GM19099 (cell line): ENCODE results near the gene PAX2.

Experiments used
- POLR2A ChIP-seq: IDR thresholded peaks from 3 replicates; pipeline ENCODE4 v1.6.1; 2011; ENCODE audit warnings: low read depth; ENCODE audit not compliant: insufficient read length; ENCODE audit errors: extremely low read depth

The PAX2 gene

DNA sequence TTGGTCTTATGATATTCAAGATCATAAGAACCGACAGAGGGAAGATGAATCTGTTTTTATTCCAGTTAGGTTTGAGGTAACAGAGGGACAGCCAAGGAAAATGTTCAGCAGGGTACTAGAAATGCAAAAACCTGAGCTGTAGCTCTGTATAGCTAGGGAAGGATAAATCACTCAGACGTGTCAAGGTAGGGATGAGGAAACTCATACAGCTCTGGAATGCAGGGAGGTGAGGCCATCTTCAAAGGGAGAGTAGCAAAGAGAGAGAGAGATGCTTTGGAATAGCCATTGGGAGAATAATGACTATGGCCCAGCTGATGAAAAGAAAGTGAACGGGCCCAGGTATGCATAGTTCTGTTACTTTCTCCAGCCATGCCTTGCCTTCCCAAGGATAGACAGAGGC lies 77.8 kb downstream of the PAX2 start:
- TF ChIP-seq POLR2A = no peak

DNA sequence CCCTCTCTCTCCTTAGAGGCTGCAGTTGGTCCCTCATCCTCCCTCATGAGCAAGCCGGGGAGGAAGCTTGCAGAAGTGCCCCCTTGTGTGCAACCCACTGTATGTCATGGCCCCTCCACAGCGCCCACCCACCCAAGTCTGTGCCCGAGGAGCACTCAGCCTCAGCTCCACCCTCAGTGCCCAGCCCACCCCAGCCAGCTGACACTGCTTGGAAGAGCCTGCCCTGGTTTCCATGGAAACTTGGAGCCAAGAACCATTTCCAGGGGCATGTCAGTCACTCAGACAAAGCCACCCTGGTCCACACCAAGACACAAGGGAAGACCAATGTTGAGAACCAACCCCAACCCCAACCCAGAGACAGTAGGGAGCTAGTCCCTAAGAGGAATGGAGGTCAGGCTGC lies 79.5 kb downstream of the PAX2 start:
- no peak for TF ChIP-seq POLR2A

DNA sequence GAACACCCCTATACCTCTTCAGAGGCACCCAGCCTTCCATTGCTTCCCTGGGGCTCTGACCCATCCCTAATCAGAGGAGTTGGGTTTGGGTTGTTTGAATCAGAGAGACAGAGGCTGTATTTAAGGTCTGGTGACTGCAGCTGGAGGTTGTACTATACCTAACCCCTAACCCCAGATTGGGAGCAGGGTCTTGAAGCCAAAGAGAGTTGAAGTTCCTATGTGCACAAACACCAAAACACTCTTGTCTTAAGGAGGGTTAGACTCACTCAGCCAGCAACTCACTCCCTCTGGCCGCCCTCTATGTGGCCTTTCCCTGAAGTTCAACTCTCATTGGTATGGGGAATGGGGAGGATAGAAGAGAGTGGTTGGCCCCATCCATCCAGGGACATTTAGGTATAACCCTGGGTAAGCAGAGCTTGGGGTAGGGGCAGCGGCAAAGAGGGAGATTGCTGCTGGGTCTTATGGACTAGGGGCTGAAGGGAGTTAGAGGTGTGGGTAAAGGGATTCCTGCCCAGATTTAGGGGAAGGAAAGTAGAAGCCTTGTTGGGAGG lies 80.0 kb downstream of the PAX2 start:
- TF ChIP-seq POLR2A = no peak

DNA sequence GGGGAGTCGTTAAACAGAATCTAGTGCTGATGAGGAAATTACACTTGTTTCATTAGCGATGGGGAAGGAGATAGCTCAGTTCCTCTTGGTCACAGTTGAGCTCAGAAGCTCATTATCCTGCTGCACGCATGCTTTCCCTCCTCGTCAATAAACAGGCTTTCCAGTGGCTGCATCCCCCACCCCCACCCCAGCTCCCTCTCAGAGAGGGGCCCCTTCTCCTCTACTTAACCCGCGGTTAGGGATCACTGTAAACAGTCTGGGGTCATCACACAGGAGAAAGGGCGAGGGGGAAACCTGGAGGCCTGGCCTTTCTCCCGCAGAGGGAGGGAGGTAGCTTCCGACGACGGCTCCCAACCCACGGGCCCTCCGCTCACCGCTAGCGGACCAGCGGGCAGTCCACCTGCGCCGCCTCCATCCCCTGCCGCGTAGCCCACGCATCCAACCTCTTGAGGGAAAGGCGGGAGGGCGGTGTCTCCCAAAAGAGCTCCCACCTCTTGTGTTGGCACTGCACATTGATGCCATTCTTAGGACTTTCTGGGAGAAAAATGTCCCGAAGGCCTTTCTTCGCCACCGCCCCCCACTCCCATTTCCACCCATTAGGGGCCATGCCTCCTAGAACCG lies 80.8 kb downstream of the PAX2 start:
- TF ChIP-seq POLR2A = no peak

DNA sequence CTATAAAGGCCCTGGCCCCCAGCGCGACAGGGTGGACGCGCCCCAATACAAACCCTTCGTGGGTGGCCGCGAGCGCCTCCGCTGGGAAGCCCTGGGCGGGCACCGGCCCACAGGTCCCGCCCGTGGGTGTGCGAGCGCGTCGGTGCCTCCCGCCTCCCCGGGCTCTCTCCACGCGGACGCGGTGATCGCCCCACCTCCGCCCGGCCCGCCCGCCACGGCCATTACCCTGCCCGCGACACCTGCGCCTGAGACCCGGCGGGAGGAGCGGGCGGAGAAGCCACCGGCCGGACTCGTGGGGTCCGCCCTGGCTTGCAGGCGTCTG lies 81.2 kb downstream of the PAX2 start:
- TF ChIP-seq POLR2A = no peak

DNA sequence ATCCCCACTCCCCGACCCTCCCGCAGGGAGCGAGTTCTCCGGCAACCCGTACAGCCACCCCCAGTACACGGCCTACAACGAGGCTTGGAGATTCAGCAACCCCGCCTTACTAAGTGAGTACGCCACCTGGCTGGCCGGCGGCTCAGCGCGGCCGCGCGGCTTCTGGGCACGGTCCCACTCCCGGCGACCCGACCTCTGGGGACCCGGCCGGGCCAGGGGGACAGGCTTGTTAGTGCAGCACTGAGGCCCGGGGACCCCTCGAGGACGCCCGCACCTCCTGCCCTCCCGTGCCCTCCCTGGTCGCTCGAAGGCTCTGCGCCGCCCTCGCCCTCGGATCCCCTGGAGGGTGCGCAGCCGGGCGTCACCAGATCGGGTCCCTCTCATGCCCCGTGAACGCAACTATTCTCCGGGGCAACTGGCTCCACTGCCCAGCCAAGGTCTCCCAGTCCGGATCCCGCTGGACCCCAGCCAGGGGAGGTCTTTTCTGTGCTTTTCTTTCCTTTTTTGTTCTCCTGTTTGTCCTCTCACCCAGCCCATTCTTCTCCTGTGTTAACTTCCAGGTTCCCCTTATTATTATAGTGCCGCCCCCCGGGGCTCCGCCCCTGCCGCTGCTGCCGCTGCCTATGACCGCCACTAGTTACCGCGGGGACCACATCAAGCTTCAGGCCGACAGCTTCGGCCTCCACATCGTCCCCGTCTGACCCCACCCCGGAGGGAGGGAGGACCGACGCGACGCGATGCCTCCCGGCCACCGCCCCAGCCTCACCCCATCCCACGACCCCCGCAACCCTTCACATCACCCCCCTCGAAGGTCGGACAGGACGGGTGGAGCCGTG lies 81.8 kb downstream of the PAX2 start:
- TF ChIP-seq POLR2A = no peak

DNA sequence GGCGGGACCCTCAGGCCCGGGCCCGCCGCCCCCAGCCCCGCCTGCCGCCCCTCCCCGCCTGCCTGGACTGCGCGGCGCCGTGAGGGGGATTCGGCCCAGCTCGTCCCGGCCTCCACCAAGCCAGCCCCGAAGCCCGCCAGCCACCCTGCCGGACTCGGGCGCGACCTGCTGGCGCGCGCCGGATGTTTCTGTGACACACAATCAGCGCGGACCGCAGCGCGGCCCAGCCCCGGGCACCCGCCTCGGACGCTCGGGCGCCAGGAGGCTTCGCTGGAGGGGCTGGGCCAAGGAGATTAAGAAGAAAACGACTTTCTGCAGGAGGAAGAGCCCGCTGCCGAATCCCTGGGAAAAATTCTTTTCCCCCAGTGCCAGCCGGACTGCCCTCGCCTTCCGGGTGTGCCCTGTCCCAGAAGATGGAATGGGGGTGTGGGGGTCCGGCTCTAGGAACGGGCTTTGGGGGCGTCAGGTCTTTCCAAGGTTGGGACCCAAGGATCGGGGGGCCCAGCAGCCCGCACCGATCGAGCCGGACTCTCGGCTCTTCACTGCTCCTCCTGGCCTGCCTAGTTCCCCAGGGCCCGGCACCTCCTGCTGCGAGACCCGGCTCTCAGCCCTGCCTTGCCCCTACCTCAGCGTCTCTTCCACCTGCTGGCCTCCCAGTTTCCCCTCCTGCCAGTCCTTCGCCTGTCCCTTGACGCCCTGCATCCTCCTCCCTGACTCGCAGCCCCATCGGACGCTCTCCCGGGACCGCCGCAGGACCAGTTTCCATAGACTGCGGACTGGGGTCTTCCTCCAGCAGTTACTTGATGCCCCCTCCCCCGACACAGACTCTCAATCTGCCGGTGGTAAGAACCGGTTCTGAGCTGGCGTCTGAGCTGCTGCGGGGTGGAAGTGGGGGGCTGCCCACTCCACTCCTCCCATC lies 82.7 kb downstream of the PAX2 start:
- TF ChIP-seq POLR2A = no peak

DNA sequence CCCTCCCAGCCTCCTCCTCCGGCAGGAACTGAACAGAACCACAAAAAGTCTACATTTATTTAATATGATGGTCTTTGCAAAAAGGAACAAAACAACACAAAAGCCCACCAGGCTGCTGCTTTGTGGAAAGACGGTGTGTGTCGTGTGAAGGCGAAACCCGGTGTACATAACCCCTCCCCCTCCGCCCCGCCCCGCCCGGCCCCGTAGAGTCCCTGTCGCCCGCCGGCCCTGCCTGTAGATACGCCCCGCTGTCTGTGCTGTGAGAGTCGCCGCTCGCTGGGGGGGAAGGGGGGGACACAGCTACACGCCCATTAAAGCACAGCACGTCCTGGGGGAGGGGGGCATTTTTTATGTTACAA lies 83.3 kb downstream of the PAX2 start:
- no peak for TF ChIP-seq POLR2A

DNA sequence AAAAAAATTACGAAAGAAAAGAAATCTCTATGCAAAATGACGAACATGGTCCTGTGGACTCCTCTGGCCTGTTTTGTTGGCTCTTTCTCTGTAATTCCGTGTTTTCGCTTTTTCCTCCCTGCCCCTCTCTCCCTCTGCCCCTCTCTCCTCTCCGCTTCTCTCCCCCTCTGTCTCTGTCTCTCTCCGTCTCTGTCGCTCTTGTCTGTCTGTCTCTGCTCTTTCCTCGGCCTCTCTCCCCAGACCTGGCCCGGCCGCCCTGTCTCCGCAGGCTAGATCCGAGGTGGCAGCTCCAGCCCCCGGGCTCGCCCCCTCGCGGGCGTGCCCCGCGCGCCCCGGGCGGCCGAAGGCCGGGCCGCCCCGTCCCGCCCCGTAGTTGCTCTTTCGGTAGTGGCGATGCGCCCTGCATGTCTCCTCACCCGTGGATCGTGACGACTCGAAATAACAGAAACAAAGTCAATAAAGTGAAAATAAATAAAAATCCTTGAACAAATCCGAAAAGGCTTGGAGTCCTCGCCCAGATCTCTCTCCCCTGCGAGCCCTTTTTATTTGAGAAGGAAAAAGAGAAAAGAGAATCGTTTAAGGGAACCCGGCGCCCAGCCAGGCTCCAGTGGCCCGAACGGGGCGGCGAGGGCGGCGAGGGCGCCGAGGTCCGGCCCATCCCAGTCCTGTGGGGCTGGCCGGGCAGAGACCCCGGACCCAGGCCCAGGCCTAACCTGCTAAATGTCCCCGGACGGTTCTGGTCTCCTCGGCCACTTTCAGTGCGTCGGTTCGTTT lies 83.9 kb downstream of the PAX2 start:
- TF ChIP-seq POLR2A = no peak

DNA sequence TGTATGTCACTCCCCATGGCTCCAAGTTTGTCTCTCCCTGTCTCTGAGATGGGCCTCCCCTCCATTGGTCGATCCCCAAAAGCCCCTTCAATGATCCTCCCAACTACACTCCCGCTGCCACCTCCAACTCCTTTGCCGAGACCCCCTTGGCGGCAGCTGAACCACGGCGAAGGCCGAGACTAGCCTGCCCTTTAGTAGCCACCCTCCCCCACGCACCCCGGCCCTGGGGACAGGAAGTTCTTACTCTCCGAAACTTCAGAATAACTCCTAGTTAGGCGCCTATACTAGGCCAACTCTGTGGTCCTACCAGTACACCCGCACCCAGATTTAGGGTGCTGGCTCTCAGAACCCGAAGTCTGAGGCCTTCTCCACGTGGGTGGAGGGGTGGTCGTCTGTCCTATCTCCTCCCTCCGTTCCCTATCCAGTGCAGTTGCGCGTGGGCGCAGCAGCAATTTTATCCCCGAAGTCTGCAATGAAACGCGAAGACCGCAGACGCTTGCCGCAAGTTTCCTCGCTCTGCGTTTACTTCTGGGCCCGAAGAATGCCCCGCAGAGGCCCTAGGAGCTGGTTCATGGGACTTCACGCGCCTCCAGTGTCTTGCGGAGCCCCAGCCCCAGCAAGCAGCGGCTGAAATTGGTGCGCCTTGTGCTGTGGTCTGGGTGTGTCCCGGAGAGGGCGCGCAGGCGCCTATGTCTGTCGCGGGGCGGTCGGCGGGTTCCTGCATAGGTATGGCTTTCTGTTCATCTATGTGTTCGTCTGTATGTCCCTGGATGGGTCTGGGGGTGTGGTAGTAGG lies 84.7 kb downstream of the PAX2 start:
- no peak for TF ChIP-seq POLR2A

DNA sequence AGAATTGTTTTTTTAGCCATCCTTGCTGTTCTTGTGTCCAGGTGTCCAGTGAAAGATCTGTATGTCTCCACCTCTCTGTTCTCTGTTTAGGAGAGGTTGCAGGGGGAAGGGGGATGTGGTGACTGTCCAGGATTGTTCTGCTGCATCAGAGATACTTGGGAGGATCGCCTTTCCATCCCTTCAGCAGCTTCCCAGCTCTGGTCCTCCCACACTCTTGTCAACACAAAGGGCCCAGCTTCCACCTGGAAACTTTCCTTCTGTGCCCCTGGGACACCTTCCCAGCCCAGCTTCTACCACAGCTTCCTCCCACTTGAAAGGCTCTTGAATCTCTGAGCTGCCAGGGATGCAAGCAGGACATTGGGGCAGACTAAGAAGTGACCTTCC lies 85.3 kb downstream of the PAX2 start:
- TF ChIP-seq POLR2A = no peak

DNA sequence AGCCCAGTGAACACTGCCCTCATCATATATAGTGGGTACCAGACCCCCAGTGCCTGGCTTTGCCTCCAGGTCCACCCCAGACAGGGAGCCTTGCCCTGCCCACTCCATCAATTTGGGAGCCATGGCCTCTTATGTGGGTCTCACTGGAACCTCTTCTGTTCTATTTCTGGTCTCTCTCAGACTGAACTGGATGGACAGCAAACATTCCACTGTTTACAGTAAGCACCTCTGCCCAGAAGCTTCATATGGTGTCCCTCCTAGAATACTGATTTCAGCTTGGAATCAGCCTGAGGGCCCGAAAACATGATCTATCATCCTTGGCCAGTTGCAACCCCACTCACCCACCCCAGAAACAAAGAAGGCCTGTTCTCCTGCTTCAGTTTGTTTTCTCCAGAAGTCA lies 86.4 kb downstream of the PAX2 start:
- no peak for TF ChIP-seq POLR2A

DNA sequence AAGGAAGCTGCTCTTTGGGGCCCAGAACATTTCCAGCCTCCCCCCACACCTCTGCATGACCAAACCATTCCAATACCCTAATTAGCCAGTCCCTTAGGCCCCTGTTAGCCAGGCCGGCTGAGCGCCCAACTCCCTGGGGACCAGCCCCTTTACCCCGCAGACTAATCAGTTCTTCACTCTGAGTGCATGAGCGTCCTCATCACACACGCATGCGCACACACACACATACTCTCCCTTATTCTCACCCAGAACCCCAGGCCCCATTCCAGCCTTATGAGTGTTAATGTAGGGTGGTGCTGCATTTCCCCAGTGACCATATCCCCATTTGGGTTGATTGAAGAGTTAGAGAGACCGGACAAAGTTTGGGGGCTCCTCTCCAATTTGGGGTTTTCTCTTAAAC lies 90.4 kb downstream of the PAX2 start:
- no peak for TF ChIP-seq POLR2A

DNA sequence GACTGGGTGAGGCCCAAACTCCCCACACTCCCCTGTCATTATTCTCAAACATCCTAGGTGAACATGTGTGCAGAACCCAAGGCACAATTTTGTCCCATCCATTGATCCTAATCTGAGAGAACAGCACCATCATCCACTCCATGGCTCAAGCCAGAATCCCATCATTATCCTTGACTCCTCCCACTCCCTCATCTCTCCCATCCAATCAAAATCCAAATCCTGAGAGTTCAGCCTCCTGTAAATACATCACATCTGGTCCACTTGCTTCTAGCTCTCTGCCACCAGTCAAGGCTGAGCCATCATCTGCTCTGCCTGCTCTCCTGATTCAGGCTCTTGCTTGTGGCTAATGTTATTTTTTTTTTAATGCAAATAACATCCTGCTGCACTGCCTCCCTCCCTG lies 91.5 kb downstream of the PAX2 start:
- no peak for TF ChIP-seq POLR2A
